ENCODE results near the gene PLEKHA8.
A peak's percentile ranks its signal among the peaks of the same experiment; 100 is the strongest.

The PLEKHA8 gene

GRCh38 chr7:30114536-30115238 is 86.5 kb downstream of the PLEKHA8 start:
- DNase-seq: no peak

DNA sequence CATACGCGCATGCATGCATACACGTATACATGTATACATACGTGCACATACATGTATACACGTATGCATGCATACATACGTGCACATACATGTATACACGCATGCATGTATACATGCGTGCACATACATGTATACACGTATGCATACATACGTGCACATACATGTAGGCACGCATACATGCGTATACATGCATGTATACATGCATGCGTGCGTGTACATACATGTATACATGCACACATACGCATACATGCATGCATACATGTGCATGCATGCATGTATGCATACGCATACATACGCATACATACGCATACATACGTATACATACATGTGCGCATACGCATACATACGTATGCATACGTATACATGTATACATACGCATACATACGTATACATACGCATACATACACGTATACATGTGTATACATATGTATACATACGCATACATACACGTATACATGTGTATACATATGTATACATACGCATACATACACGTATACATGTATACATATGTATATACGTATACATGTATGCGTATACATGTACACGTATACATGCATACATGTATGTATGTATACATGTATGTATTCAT is 87.6 kb downstream of the PLEKHA8 start:
- no peak for DNase-seq

- DNase-seq: peak; percentile 59
Measured at GRCh38 chr7:30116771-30117170, 88.6 kb downstream of the PLEKHA8 start.

GRCh38 chr7:30117896-30118295 is 89.7 kb downstream of the PLEKHA8 start:
- no peak for DNase-seq

DNA sequence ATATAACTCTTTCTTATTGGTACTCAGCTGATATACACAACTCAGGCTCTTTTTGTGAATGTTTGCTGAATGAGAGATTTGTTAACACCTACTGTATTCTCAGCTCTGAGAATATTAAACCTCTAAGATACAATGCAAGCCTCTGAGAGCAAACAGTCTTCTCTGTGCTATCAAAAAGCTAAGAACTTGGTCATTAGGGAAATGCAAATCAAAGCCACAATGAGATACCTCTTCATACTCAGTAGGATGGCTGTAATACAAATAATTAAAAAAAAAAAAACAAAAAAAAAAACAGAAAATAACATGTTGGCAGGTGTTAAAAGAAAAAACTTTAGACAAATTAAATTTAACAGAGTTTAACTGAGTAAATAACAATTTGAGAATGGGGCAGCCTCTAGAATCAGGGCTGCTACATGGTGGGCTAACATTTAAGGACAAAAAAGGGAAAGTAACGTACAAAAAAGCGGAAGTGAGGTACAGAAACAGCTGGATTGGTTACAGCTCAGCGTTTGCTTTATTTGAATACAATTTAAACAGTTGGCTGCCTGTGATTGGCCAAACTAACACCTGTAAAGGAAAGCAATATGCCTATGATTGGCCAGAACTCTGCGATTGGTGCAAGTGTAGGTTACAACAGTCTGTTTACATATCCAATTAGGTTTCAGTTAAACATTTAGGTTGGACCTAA is 91.8 kb downstream of the PLEKHA8 start:
- DNase-seq: no peak

DNA sequence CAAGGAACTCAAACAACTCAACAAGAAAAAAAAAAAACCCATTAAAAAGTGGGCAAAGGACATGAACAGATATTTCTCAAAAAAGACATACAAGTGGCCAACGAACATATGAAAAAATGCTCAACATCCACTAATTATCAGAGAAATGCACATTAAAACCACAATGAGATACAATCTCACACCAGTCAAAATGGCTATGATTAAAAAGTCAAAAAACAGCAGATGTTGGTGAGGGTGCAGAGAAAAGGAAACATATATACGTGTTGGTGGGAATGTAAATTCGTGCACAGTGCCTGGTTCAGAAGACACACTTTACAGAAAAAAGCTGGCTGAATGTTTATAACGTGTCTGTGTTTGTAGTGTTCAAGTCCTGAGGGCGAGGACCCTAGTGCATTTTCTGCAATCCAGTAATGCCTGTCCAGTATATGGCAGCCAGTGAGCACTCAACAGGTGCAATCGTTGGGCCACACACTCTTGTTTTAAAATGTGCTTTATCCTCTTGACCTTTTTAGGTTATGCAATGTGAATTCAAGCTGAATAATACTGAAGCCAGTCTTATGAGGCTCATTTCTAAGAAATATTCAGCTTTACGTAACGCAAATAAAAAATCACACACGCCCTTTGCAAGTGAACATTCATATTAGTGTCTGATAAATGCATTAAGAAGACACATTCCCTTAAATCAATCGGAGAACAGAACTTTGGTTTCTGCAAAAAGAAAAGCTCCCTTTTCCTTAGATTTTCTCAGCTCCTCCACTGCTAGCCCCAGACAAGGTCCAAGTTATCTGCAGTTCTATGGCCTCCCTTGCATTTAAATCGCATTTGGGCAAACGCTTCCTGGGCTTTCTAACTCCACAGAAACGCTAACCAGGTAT is 105.8 kb downstream of the PLEKHA8 start:
- no peak for DNase-seq

DNA sequence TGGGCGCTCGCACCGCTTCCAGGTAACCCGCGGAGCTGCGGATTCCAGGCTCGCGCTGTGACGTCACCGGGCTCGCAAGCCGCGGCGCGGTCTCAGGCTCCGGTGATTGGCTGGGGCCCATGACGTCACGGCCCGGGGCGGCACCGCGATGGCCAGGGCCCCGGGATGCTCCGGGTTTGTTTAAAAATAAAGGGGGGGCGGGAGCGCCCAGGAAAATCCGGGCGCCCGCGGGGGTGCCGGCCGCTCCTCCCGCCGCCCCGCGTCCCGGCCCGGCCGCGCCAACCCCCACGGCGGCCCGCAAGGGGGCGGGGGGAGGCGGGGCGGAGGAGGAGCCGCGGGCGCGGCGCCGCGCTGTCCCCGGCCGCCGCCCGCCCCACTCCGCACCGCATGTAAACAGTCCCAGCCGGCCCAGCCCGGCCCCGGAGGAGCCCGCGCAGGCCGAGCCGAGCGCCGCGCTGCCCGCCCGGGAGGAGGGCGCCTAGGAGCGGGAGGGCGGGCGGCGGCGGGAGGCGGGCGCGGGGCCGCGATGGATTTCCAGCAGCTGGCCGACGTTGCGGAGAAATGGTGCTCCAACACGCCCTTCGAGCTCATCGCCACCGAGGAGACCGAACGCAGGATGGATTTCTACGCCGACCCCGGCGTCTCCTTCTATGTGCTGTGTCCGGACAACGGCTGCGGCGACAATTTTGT is 106.5 kb downstream of the PLEKHA8 start, which contains the start of gene MTURN:
Gene MTURN (plus strand): TSS at position 376 of the 690 bp plus-strand sequence. CDS start 151 bp downstream, at position 527.
- DNase-seq: peak; percentile 92

DNA sequence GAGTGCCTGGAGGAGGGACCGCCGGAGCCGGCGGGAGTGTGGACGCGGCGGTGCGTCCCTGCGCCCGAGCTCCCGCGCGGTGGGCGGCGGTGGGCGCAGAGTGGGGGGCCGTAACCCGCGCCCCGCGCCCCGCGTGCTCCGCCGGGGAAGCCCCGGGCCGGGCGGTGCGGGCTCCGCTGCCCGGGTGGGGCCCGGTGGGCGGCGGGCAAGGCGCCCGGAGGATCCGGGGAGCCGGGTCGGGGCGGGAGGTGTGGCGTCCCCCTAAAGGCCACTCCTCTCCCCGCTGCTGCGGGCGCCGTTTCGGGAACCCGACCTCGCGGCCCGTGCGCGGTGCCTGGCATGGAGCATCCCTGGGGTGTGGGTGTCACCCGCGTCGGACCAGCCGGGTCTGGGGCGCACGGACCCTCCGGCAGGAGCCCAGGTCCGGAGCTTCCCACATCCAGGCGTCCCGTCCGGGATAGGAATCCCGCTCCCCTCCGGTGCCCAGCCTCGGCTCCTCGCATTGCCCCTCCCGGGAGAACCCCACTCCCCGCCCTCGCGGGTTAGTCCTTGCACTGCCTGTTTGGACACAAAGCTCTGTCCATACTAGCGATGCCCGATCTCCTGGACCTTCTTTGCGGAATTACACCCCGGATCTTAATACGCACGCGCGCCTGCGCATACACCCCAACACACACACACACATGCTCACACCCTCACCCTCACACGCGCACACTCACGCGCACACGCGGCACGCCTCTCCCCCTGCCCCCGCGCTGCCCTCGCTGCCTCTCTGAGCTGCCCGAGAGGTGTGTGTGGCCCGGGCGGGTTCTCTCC is 107.3 kb downstream of the PLEKHA8 start:
- peak; percentile 69 for DNase-seq

DNA sequence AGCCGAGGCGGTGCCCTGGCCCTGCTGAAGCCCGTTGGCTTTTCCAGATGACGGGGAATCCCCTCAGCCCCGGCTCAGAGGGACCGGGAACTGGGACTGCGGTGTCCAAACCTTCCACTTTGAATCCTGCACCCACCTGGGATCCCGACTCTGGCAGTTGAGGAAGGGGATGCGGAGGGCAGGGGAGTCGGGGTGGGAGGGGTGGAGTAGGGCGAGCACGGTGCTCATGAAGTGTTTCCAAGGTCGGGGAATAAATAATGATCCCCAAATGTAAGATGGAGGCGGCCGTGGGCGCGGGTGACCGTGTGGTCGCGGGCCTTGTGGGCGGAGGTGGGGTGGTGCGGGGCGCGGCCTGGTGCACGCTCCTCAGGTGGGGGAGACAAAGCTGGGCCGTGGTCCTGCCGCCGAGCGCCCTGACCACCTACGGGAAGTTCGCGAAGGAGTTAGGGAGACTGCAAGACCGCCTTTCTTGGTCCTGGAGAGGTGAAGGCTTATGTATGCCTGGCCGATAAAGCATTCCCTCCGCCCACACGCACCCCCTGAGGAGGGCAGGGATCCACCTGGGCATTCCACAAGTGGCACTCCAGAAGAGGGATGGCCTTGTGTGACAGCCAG is 108.0 kb downstream of the PLEKHA8 start:
- DNase-seq: no peak

DNA sequence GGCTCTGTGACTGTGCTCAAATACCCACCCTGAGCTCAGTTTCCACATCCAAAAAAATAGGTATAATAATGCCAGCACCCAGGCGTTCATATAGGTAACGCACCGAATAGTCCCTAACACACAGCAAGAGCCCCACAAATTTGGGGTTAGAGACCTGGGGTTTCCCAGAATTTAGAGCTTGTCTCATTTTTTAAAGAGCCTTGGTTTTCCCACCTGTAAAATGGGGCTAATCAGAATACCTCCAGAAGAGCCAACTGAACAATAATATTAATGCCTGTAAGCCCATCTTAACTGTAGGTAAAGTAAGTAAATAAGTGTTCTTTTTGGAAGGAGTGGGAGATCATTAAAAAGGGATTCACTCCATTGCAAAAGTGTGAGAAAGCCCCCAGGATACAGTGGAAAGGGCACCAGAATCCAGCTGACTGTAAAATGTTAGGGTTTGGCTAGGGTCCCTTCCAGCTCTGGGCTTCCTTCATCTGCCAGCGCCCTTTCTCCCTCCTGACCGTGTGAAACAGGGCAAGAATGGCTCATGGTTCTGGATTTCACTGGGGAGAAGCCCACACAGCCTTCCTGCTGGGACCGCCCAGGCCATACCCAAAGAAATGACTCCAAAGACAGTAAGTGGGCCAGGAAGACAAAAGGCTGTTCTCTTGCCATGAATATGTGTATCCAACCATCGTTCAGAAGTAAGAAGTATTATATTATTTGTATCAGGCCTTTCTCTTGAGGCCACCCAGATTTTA is 108.7 kb downstream of the PLEKHA8 start:
- no peak for DNase-seq

DNA sequence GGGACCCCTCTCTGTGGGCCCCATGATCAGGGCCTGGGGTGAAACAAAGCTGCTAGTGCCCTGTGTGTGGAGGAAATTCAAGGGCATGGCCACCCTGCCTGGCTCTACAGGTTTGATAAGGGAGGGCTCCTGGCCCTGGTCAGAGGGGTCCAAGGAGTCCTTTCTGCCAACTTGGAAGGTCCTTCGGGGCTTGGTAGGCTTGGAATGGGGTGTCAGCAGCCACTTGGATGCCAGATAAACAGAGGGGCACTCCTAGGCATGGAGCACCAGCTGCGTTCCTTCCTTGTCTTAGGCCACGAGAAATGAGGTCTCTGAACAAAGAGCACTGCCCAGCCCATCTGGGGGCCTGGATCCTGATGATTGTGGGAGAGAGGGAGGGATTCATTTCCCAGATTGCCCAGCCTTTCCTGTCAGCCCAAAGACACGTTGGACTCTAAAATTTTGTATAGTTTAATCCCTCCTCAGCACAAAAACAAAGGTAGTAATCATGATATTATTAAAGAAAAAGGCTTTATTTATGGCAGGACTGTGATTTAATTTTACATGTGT is 111.7 kb downstream of the PLEKHA8 start:
- DNase-seq: no peak

DNA sequence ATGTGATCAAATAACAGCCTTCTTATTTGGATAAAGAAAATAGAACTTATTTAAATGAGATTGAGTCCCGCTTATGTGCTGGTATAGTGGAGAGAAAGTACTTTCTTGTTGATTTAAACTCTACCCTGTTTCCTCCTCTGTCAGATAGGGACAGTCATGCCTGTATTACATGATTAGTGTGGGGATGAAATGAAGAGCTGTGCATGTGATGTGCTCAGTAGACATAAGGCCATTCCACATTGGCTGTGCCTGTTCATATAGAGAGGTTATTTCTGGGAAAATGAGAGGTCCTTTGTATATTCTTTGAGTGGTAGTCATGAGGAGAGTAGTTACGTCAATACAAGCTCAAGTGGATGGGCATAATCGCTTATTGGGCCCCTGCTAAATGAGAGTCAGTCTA is 112.2 kb downstream of the PLEKHA8 start:
- DNase-seq: no peak

DNA sequence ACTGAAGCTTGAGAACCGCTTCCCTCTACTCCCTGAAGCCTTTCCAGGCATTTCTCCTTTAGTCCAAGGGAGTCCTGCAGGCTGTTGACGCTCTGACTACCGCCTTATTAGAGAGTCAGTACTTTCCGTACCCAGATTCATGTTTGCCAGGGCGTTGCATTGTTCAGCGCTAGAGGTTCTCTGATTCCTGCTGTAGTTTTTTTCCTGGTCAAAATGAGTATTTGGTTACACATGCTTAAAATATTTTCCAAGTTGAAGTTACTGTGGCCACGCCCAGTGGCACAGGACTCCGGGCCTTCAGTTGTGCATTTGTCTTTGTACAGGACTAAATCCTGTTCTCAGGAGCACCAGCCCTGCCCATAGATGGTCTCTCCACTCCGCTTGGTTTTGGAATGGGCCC is 114.5 kb downstream of the PLEKHA8 start:
- no peak for DNase-seq

- no peak for DNase-seq
Measured at GRCh38 chr7:30143748-30144251, 115.6 kb downstream of the PLEKHA8 start.

DNA sequence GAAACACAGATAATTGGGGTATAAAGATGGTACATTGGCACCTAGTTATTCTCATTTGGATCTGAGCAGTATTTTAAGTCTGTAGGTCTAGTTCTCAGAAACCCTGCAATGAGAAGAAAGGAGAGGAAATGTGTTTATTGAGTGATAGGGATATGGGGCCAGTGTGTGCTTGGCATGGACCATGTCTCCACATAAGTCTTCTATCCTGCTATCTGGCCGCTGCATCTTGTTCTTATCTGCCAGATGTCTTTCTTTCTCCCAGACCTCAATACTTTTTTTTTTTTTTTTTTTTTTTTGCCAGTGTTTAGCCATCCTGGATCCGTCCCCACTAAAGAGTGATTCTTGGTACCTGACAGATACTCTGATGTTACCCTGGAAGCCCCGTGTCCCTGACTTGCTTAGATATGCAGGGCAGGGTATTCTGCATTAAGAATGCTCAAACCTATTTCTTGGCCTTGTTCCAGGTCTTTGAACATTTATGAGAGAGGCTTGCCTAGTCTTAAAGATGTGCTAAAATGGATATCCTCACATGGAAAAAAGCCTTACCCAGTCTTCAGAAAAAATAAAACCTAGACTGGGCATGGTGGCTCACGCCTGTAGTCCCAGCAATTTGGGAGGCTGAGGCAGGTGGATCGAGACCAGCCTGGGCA is 116.6 kb downstream of the PLEKHA8 start:
- no peak for DNase-seq

DNA sequence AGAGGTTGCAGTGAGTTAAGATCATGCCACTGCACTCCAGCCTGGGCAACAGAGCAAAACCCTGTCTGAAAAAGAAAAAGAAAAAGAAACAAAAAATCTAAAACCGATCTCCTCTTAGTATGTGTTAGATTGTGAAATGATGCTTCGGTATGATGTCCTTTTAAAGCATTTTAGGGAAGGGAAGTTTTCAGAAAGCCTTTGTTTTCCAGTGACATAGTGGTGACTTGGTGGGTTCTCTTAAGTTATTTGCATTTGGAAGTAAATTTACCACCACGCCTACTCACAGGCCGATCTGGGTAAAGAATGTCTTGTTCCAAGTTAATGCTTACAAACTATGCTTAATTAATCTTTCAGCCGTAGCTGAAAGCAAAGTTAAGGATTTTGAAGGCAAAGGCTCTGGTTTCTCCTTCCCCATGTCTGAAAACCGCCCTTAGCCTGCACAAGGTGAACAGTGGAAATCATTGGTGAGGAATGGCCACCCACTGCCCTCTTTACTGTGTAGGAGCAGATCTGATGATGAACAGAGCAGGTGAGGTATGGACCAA is 117.3 kb downstream of the PLEKHA8 start:
- DNase-seq: no peak

GRCh38 chr7:30146127-30146612 is 118.0 kb downstream of the PLEKHA8 start:
- DNase-seq: no peak

DNA sequence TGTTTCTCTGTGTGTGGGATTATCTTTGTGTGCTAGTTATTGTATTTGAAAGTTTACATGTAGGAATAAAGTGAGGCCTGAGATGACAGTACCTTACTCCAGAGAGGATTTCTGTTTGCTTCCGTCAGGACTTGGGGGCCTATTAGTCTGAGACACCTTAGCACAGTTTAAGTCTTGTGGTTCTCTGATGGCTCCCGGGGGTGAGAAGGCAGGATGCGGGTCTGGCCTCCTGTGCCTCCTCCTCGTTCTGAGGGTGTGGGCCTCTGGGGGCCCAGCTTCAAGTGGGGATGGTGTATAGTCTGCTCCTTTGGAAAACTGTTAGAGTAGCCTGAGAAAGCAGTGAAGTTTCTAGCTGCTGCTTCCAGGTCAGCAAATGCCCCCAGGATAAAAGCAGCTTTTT is 119.0 kb downstream of the PLEKHA8 start:
- DNase-seq: no peak

DNA sequence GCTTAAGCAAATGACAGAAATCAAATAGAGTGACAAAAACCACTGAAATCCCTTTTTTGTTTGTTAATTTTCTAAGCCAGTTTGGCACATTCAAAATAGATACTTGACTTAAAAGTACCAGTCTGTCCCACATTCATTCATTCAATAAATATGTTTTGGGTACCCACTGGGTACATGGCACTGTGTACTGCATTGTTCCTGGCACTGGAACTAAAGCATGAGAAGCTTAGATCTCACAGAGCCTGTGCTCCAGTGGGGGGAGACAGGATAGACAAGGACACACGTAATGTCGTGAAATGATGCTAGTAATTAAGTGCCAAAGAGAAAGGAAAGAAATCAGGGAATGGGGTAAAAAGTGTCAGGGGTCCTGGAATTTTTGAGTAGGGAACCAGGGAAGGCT is 119.6 kb downstream of the PLEKHA8 start:
- no peak for DNase-seq

All from right forelimb (tissue), 1 donor.